Mesendoderm (in vitro differentiated cells): ENCODE data around the gene EFL1.
A peak's percentile ranks its signal among the peaks of the same experiment; 100 is the strongest.
"Not testable (repeated sequence)": the region's sequence is repeated elsewhere in the genome, so short reads cannot be mapped to it uniquely, and the experiment has no call there.

ENCODE experiments used
- DNase-seq: peaks from one replicate; pipeline ENCODE4 v3.0.0; 2013
- H2AK5ac ChIP-seq: 2 replicates; pipeline ENCODE4 v1.6.1; 2013; ENCODE audit warnings: low read length, inconsistent platforms
- H2BK120ac ChIP-seq: 2 replicates; pipeline ENCODE4 v1.6.1; 2013; ENCODE audit warnings: low read depth, mild to moderate bottlenecking, low read length, moderate library complexity, mixed read lengths
- H2BK15ac ChIP-seq: replicated peaks from 2 replicates; pipeline ENCODE4 v1.6.1; 2013; ENCODE audit warnings: low read depth, mild to moderate bottlenecking, moderate library complexity
- H2BK5ac ChIP-seq: 2 replicates; pipeline ENCODE4 v1.6.1; 2013; ENCODE audit warnings: low read length, inconsistent platforms
- H3K18ac ChIP-seq: 2 replicates; pipeline ENCODE4 v1.6.1; 2013; ENCODE audit warnings: mild to moderate bottlenecking, low read length, mixed read lengths
- H3K23ac ChIP-seq: one replicate; pipeline ENCODE4 v1.6.1; 2013; ENCODE audit warnings: low read length
- H3K27ac ChIP-seq: 2 replicates; pipeline ENCODE4 v1.5.1; 2013; ENCODE audit warnings: low read depth, mild to moderate bottlenecking, inconsistent platforms, low read length, moderate library complexity
- H3K27me3 ChIP-seq: 2 replicates; pipeline ENCODE4 v1.6.1; 2013; ENCODE audit warnings: low read length, control low read depth, mild to moderate bottlenecking, inconsistent platforms; ENCODE audit not compliant: insufficient read depth, poor library complexity
- H3K36me3 ChIP-seq: 2 replicates; pipeline ENCODE4 v1.6.1; 2013; ENCODE audit warnings: low read length, inconsistent platforms; ENCODE audit not compliant: control insufficient read depth, insufficient read depth
- H3K4ac ChIP-seq: one replicate; pipeline ENCODE4 v1.6.1; 2013; ENCODE audit warnings: low read depth, mild to moderate bottlenecking, low read length, moderate library complexity
- H3K4me1 ChIP-seq: 2 replicates; pipeline ENCODE4 v1.6.1; 2013; ENCODE audit warnings: low read depth, low read length, inconsistent platforms; ENCODE audit not compliant: control insufficient read depth
- H3K4me2 ChIP-seq: 2 replicates; pipeline ENCODE4 v1.6.1; 2013; ENCODE audit warnings: low read length
- H3K4me3 ChIP-seq: 2 replicates; pipeline ENCODE4 v1.5.1; 2013; ENCODE audit warnings: mild to moderate bottlenecking, low read length
- H3K56ac ChIP-seq: one replicate; pipeline ENCODE4 v1.6.1; 2013; ENCODE audit warnings: low read length
- H3K79me1 ChIP-seq: 2 replicates; pipeline ENCODE4 v1.6.1; 2013; ENCODE audit warnings: low read length, inconsistent platforms
- H3K79me2 ChIP-seq: 2 replicates; pipeline ENCODE4 v1.6.1; 2013; ENCODE audit warnings: mild to moderate bottlenecking, low read length; ENCODE audit not compliant: control insufficient read depth, insufficient read depth
- H3K9ac ChIP-seq: 2 replicates; pipeline ENCODE4 v1.6.1; 2013; ENCODE audit warnings: low read length, inconsistent platforms
- H4K5ac ChIP-seq: one replicate; pipeline ENCODE4 v1.6.1; 2013; ENCODE audit warnings: low read length
- H4K8ac ChIP-seq: one replicate; pipeline ENCODE4 v1.6.1; 2013; ENCODE audit warnings: low read depth, mild to moderate bottlenecking, control low read depth, low read length, moderate library complexity
- WGBS: extraction: QIAGEN DNeasy Blood & Tissue Kit; methylation state at CpG from one replicate; pipeline ENCODE4 v1.1.7; 2013; ENCODE audit warnings: low lambda C conversion rate, missing lambda C conversion rate; ENCODE audit not compliant: insufficient coverage; ENCODE audit errors: extremely low coverage; 5-methylcytosine and 5-hydroxymethylcytosine counted together

The EFL1 gene

GRCh38 chr15:82237944-82238534, 24.5 kb downstream of the EFL1 start:
- H3K4me3 ChIP-seq, H3K4ac ChIP-seq, H3K56ac ChIP-seq, H2BK120ac ChIP-seq, H2BK15ac ChIP-seq, H3K23ac ChIP-seq, H3K79me1 ChIP-seq, H3K27me3 ChIP-seq, H3K36me3 ChIP-seq, H3K4me1 ChIP-seq, H2AK5ac ChIP-seq, H2BK5ac ChIP-seq, H3K9ac ChIP-seq, H3K4me2 ChIP-seq, H3K79me2 ChIP-seq, H4K8ac ChIP-seq, H4K5ac ChIP-seq, H3K27ac ChIP-seq, H3K18ac ChIP-seq, DNase-seq: not testable (repeated sequence)
- no CpG with 5 or more reads among the region's 3 CpGs for WGBS

- Histone ChIP-seq H3K4ac (no peak overlapping the region), H2BK5ac (no peak overlapping the region), H3K4me3 (no peak overlapping the region), H3K56ac (no peak overlapping the region), H3K27ac (no peak overlapping the region), H3K4me1 (no peaks in the 10 kb centered on the region), H3K27me3 (no peaks in the 10 kb centered on the region), H3K4me2 (no peak overlapping the region), H2BK15ac (no peak overlapping the region), H4K8ac (no peak overlapping the region), H3K79me2 (no peaks in the 10 kb centered on the region), H3K18ac (no peak overlapping the region), H2AK5ac (no peak overlapping the region), H3K23ac (no peak overlapping the region), H3K36me3 (no peaks in the 10 kb centered on the region), H2BK120ac (no peak overlapping the region), H4K5ac (no peak overlapping the region), H3K79me1 (no peaks in the 10 kb centered on the region), H3K9ac (no peak overlapping the region)
- no CpG with 5 or more reads among the region's 2 CpGs for WGBS
- DNase-seq, result peak; percentile 0
Observed at GRCh38 chr15:82231842-82232241, 30.7 kb downstream of the EFL1 start.

DNA sequence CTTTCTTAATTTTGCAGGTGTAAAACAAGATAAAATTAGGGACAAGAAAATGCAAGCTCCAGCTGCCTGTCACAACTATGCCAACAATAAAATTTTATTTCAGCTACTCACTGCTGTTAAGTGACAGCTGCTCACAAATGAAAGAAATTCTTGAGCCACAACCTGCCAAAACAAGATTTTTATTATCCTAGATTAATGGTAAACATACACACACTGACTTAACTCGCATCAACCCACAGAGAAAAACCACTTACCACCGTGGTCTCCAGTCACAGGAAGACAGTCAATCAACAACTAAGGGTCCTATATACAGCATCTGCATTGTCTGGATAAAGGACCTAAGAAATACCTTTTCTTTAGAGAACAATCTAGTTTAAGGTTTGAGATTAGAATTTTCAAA, 31.3 kb downstream of the EFL1 start:
- Histone ChIP-seq H3K79me1 (no peaks in the 10 kb centered on the region), H2BK5ac (no peak overlapping the region), H3K4me2 (no peak overlapping the region), H4K8ac (no peak overlapping the region), H3K4me1 (no peaks in the 10 kb centered on the region), H3K56ac (no peak overlapping the region), H2BK15ac (no peak overlapping the region), H3K27me3 (no peaks in the 10 kb centered on the region), H3K4me3 (no peak overlapping the region), H3K4ac (no peak overlapping the region), H3K9ac (no peak overlapping the region), H3K18ac (no peak overlapping the region), H3K27ac (no peak overlapping the region), H3K36me3 (no peaks in the 10 kb centered on the region), H3K23ac (no peak overlapping the region), H2AK5ac (no peak overlapping the region), H2BK120ac (no peak overlapping the region), H3K79me2 (no peaks in the 10 kb centered on the region), H4K5ac (no peak overlapping the region)
- DNase-seq, result no peak
- WGBS, result no CpG with 5 or more reads among the region's 2 CpGs

GRCh38 chr15:82228750-82229149, 33.8 kb downstream of the EFL1 start:
- H3K9ac ChIP-seq, result no peak overlapping the region
- H3K79me2 ChIP-seq, result no peaks in the 10 kb centered on the region
- no peak overlapping the region for H4K8ac ChIP-seq
- WGBS, result no CpG with 5 or more reads among the region's 1 CpG
- H3K4me2 ChIP-seq, result no peak overlapping the region
- no peak overlapping the region for H3K23ac ChIP-seq
- no peak overlapping the region for H2BK5ac ChIP-seq
- H2AK5ac ChIP-seq, result no peak overlapping the region
- no peak for DNase-seq
- no peak overlapping the region for H3K27ac ChIP-seq
- no peak overlapping the region for H3K18ac ChIP-seq
- no peak overlapping the region for H2BK120ac ChIP-seq
- no peak overlapping the region for H3K4me3 ChIP-seq
- no peak overlapping the region for H2BK15ac ChIP-seq
- H3K56ac ChIP-seq, result no peak overlapping the region
- no peak overlapping the region for H3K4ac ChIP-seq
- no peaks in the 10 kb centered on the region for H3K36me3 ChIP-seq
- H3K79me1 ChIP-seq, result no peaks in the 10 kb centered on the region
- H4K5ac ChIP-seq, result no peak overlapping the region
- H3K27me3 ChIP-seq, result no peaks in the 10 kb centered on the region
- no peaks in the 10 kb centered on the region for H3K4me1 ChIP-seq

DNA sequence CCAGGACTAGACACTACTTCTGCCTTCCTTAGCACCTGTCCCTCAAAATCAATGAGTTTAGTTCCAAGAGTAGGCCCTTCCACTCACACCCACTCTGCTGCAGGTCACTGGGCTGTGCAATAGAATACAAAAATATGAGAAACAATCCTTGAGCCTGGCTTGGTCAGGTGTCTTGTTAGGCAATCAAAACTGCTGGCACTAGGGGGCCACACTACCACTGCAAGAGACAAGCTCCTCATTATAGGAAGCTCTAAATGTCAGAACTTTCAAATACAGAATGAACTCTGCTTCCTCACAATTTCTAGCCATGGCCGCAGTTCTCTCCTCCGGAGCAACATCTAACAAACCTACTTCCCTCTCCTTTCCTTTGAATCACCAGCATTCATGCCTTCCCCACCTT, 41.0 kb downstream of the EFL1 start:
- H3K36me3 ChIP-seq, H3K4me3 ChIP-seq, H3K79me1 ChIP-seq, H2BK5ac ChIP-seq, H4K8ac ChIP-seq, H2BK120ac ChIP-seq, H4K5ac ChIP-seq, H3K9ac ChIP-seq, H3K23ac ChIP-seq, H3K4me2 ChIP-seq, H3K27ac ChIP-seq, H3K27me3 ChIP-seq, H3K4me1 ChIP-seq, H3K79me2 ChIP-seq, H2AK5ac ChIP-seq, H3K56ac ChIP-seq, H3K18ac ChIP-seq, H3K4ac ChIP-seq, H2BK15ac ChIP-seq: not testable (repeated sequence)
- WGBS, result no CpG with 5 or more reads among the region's 2 CpGs
- DNase-seq, result peak; percentile 33

DNA sequence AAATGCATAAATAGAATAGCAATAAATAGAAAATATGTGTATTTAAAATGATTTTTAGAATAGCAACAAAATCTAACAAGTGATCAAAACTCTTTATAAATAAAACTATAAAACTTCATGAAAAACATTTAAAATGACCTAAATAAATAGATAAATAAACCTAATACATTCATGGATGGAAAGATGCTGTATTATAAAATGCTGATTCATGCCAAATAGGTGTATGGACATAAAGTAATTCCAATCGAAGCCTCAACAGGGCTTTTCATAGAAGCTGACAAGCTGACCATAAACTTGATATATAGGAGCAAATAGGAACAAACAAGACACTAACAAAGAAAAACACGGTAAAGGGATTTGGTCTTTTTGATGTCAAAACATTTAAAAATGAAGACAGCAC, 46.4 kb downstream of the EFL1 start:
- H3K4me2 ChIP-seq, H2BK15ac ChIP-seq, H3K18ac ChIP-seq, H4K5ac ChIP-seq, DNase-seq, H3K4me3 ChIP-seq, H3K27ac ChIP-seq, H3K4me1 ChIP-seq, H3K79me1 ChIP-seq, H2AK5ac ChIP-seq, H4K8ac ChIP-seq, H3K4ac ChIP-seq, H2BK120ac ChIP-seq, H3K27me3 ChIP-seq, H3K23ac ChIP-seq, H3K56ac ChIP-seq, H3K9ac ChIP-seq, H3K36me3 ChIP-seq, H3K79me2 ChIP-seq, H2BK5ac ChIP-seq: not testable (repeated sequence)
- no CpG with 5 or more reads among the region's 2 CpGs for WGBS
